ENCODE results near the gene F3. TPM values are rescaled to one million over a fixed set of nuclear protein-coding genes. Genes with fewer than 3 reads are reported as not detected.

Gene F3
- polyA plus RNA-seq, 3 donors: 0.29 to 3.7 (median 0.77) TPM

GRCh38 chr1:94501426-94501825 lies 40.1 kb downstream of the F3 start:
- no peak overlapping the region for H3K27ac ChIP-seq (ENCODE audit: low read depth in 1 of 2, low read length in 2 of 2)
- peaks cover 5 to 7% of the 10 kb centered on the region in 2 donors for H3K4me1 ChIP-seq (ENCODE audit: control insufficient read depth in 1 of 2, insufficient read depth in 2 of 2, low read length in 2 of 2)
- no peak overlapping the region for H3K9ac ChIP-seq (ENCODE audit: insufficient read depth, low read length, poor library complexity, severe bottlenecking)
- no peak overlapping the region for H3K4me3 ChIP-seq (replicated peaks in 1 of 3; ENCODE audit: low read depth in 2 of 3, low read length in 3 of 3)
- Mint-ChIP-seq H3K4me3 (no peak overlapping the region), H3K36me3 (peaks cover 54 to 72% of the 10 kb centered on the region in 2 donors), H3K27ac (no peak overlapping the region), H3K27me3 (ENCODE audit: low read depth in 3 of 3) (no peaks in the 10 kb centered on the region), H3K4me1 (peaks cover 8% of the 10 kb centered on the region), H3K9me3 (peaks cover 0 to 2% (median 0%) of the 10 kb centered on the region in 7 donors)
- H4K20me1 ChIP-seq (ENCODE audit: insufficient read depth, low read length): no peaks in the 10 kb centered on the region
- no peaks in the 10 kb centered on the region for H3K9me3 ChIP-seq (replicated peaks in 1 of 2; ENCODE audit: control insufficient read depth in 1 of 2, insufficient read depth in 1 of 2, low read length in 2 of 2)
- intact Hi-C loops (cut with micrococcal nuclease): no loop called here
- WGBS (ENCODE audit: insufficient coverage): 100% methylated on average over 2 of the region's 2 CpGs
- no peak for DNase-seq
- peaks cover 36 to 67% of the 10 kb centered on the region in 2 donors for H3K36me3 ChIP-seq (replicated peaks in 1 of 2; ENCODE audit: control insufficient read depth in 1 of 2, insufficient read depth in 2 of 2, low read length in 2 of 2)
- no peaks in the 10 kb centered on the region for H3K79me2 ChIP-seq (ENCODE audit: insufficient read depth, low read length)
- H3K27me3 ChIP-seq (ENCODE audit: control insufficient read depth in 2 of 2, insufficient read depth in 2 of 2, low read length in 2 of 2): no peaks in the 10 kb centered on the region
- H2AFZ ChIP-seq (ENCODE audit: insufficient read depth, low read depth, low read length, poor library complexity, severe bottlenecking): no peak overlapping the region
- TF ChIP-seq, protein P1, sequence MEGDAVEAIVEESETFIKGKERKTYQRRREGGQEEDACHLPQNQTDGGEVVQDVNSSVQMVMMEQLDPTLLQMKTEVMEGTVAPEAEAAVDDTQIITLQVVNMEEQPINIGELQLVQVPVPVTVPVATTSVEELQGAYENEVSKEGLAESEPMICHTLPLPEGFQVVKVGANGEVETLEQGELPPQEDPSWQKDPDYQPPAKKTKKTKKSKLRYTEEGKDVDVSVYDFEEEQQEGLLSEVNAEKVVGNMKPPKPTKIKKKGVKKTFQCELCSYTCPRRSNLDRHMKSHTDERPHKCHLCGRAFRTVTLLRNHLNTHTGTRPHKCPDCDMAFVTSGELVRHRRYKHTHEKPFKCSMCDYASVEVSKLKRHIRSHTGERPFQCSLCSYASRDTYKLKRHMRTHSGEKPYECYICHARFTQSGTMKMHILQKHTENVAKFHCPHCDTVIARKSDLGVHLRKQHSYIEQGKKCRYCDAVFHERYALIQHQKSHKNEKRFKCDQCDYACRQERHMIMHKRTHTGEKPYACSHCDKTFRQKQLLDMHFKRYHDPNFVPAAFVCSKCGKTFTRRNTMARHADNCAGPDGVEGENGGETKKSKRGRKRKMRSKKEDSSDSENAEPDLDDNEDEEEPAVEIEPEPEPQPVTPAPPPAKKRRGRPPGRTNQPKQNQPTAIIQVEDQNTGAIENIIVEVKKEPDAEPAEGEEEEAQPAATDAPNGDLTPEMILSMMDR (IDR thresholded peaks at IDR 0.05): no peak
- H3K4me2 ChIP-seq (replicated peaks; ENCODE audit: extremely low read depth, low read length, poor library complexity, severe bottlenecking): no peak overlapping the region

- no peak for DNase-seq
- Histone ChIP-seq H3K4me2 (replicated peaks; ENCODE audit: extremely low read depth, low read length, poor library complexity, severe bottlenecking) (no peak overlapping the region), H3K4me3 (replicated peaks in 1 of 3; ENCODE audit: low read depth in 2 of 3, low read length in 3 of 3) (no peak overlapping the region), H3K27me3 (ENCODE audit: control insufficient read depth in 2 of 2, insufficient read depth in 2 of 2, low read length in 2 of 2) (no peaks in the 10 kb centered on the region), H3K79me2 (ENCODE audit: insufficient read depth, low read length) (no peaks in the 10 kb centered on the region), H4K20me1 (ENCODE audit: insufficient read depth, low read length) (no peaks in the 10 kb centered on the region), H3K9ac (ENCODE audit: insufficient read depth, low read length, poor library complexity, severe bottlenecking) (no peak overlapping the region), H3K4me1 (ENCODE audit: control insufficient read depth in 1 of 2, insufficient read depth in 2 of 2, low read length in 2 of 2) (no peaks in the 10 kb centered on the region), H3K9me3 (replicated peaks in 1 of 2; ENCODE audit: control insufficient read depth in 1 of 2, insufficient read depth in 1 of 2, low read length in 2 of 2) (no peaks in the 10 kb centered on the region), H3K36me3 (replicated peaks in 1 of 2; ENCODE audit: control insufficient read depth in 1 of 2, insufficient read depth in 2 of 2, low read length in 2 of 2) (peaks cover 47 to 53% of the 10 kb centered on the region in 2 donors), H2AFZ (ENCODE audit: insufficient read depth, low read depth, low read length, poor library complexity, severe bottlenecking) (no peak overlapping the region), H3K27ac (ENCODE audit: low read depth in 1 of 2, low read length in 2 of 2) (no peak overlapping the region)
- Mint-ChIP-seq H3K27me3 (ENCODE audit: low read depth in 3 of 3) (no peaks in the 10 kb centered on the region), H3K9me3 (peaks cover 0 to 2% (median 0%) of the 10 kb centered on the region in 7 donors), H3K27ac (peak overlapping the region in 1 of 7 donors; percentile 65), H3K4me1 (no peaks in the 10 kb centered on the region), H3K36me3 (peaks cover 48 to 57% of the 10 kb centered on the region in 2 donors), H3K4me3 (no peak overlapping the region)
- 100% methylated on average over 2 of the region's 2 CpGs for WGBS (ENCODE audit: insufficient coverage)
- intact Hi-C loops (cut with micrococcal nuclease): no loop called here
- TF ChIP-seq, protein P1 (IDR thresholded peaks at IDR 0.05): no peak
Measured at GRCh38 chr1:94496076-94496755, 45.3 kb downstream of the F3 start.
